ENCODE data around the gene FRMD4B.

The FRMD4B gene

DNA sequence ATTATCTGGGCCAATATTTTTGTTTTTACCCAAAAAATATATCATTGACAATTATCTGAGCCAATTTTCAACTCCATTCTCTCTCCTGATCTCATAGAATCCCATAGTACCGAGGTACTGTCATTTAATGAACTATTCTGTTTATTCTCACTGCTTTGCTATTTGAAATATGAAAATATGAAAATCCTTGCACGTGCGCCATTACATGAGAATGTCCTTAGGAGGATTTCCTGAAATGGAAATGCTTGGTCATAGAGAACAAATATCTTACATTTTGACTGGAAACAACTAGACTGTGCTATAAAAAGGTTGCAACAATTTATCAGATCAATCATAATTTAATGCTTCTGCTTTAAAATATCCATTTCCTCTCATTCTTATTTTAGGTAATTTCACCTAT lies 18.3 kb downstream of the FRMD4B start:
- H2BK120ac ChIP-seq (ENCODE audit: insufficient read depth, low read length, poor library complexity), result no peak overlapping the region

DNA sequence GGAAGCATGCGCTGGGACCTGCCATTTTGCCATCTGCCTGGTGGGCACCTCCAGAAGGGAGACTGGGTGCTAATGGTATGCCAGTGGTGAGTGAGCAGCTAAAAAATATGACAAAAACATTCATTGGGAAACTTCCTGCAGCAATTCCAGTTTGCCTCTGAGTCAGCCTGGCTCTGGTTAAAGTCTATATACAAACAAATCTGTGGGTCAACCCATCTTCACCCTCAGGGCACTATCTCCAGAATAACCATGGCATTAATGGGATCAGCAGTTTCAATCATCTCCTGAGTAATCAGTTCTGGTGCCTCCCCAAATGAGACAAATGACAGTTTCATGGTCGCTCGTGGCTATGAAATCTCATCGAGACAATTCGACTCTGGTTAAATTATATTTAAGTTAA lies 21.5 kb downstream of the FRMD4B start:
- H3K27me3 ChIP-seq (ENCODE audit: insufficient read depth, low read length), result no peaks in the 10 kb centered on the region
- H3K4ac ChIP-seq (ENCODE audit: low read depth, low read length), result no peak overlapping the region
- no peak overlapping the region for H2BK120ac ChIP-seq (ENCODE audit: insufficient read depth, low read length, poor library complexity)
- no peak overlapping the region for H3K9ac ChIP-seq (ENCODE audit: low read length)
- H2BK12ac ChIP-seq (ENCODE audit: low read length), result no peak overlapping the region
- no peak overlapping the region for H4K91ac ChIP-seq (ENCODE audit: low read depth, low read length)
- WGBS (ENCODE audit: extremely low coverage, insufficient coverage, insufficient read length), result no CpG with 5 or more reads among the region's 5 CpGs
- no peak overlapping the region for H3K18ac ChIP-seq (ENCODE audit: low read length)
- no peak overlapping the region for H3K27ac ChIP-seq (ENCODE audit: low read depth, low read length)
- H3K9me3 ChIP-seq (ENCODE audit: insufficient read depth, low read depth, low read length), result no peaks in the 10 kb centered on the region
- no peaks in the 10 kb centered on the region for H3K79me2 ChIP-seq (ENCODE audit: control insufficient read depth, insufficient read depth, low read length, poor library complexity)
- H3K4me1 ChIP-seq (ENCODE audit: control insufficient read depth in 1 of 2, insufficient read depth in 2 of 2, low read length in 2 of 2), result peaks cover 2 to 3% of the 10 kb centered on the region in 2 experiments
- no peak overlapping the region for H2AK5ac ChIP-seq (ENCODE audit: low read length)
- H3K36me3 ChIP-seq (ENCODE audit: control insufficient read depth in 1 of 2, insufficient read depth in 2 of 2, low read length in 2 of 2), result no peaks in the 10 kb centered on the region
- H2AFZ ChIP-seq (ENCODE audit: insufficient read depth, low read length, poor library complexity), result no peak overlapping the region
- peak; percentile 35 to 48 for DNase-seq
- no peak overlapping the region for H4K8ac ChIP-seq (ENCODE audit: low read depth, low read length)
- H3K79me1 ChIP-seq (ENCODE audit: low read length), result no peaks in the 10 kb centered on the region
- no peak overlapping the region for H3K14ac ChIP-seq (ENCODE audit: low read length)
- no peak overlapping the region for H3K4me3 ChIP-seq (ENCODE audit: low read depth, low read length)
- H4K12ac ChIP-seq (ENCODE audit: low read depth, low read length), result no peak overlapping the region
- no peak overlapping the region for H2BK5ac ChIP-seq (ENCODE audit: low read depth, low read length, poor library complexity)
- H3K23ac ChIP-seq (ENCODE audit: low read length), result no peak overlapping the region
- H3K4me2 ChIP-seq (ENCODE audit: low read length), result no peak overlapping the region

More for the DNA sequence above, 18.3 kb downstream of the FRMD4B start:
- H3K4me1 ChIP-seq (ENCODE audit: control insufficient read depth in 1 of 2, insufficient read depth in 2 of 2, low read length in 2 of 2), result peaks cover 2 to 4% of the 10 kb centered on the region in 2 experiments
- no peaks in the 10 kb centered on the region for H3K36me3 ChIP-seq (ENCODE audit: control insufficient read depth in 1 of 2, insufficient read depth in 2 of 2, low read length in 2 of 2)
- H2BK12ac ChIP-seq (ENCODE audit: low read length), result no peak overlapping the region
- H3K27ac ChIP-seq (ENCODE audit: low read depth, low read length), result no peak overlapping the region
- no peaks in the 10 kb centered on the region for H3K9me3 ChIP-seq (ENCODE audit: insufficient read depth, low read depth, low read length)
- no peak overlapping the region for H3K4me2 ChIP-seq (ENCODE audit: low read length)
- H3K79me1 ChIP-seq (ENCODE audit: low read length), result no peaks in the 10 kb centered on the region
- no peak overlapping the region for H2BK5ac ChIP-seq (ENCODE audit: low read depth, low read length, poor library complexity)
- no peak overlapping the region for H3K4ac ChIP-seq (ENCODE audit: low read depth, low read length)
- H2AFZ ChIP-seq (ENCODE audit: insufficient read depth, low read length, poor library complexity), result no peak overlapping the region
- H3K9ac ChIP-seq (ENCODE audit: low read length), result no peak overlapping the region
- no peak overlapping the region for H3K4me3 ChIP-seq (ENCODE audit: low read depth, low read length)
- no peak overlapping the region for H3K18ac ChIP-seq (ENCODE audit: low read length)
- no peak overlapping the region for H3K23ac ChIP-seq (ENCODE audit: low read length)
- no peaks in the 10 kb centered on the region for H3K27me3 ChIP-seq (ENCODE audit: insufficient read depth, low read length)
- no CpG with 5 or more reads among the region's 3 CpGs for whole genome bisulfite sequencing (ENCODE audit: extremely low coverage, insufficient coverage, insufficient read length)
- no peak overlapping the region for H4K8ac ChIP-seq (ENCODE audit: low read depth, low read length)
- H3K14ac ChIP-seq (ENCODE audit: low read length), result no peak overlapping the region
- H2AK5ac ChIP-seq (ENCODE audit: low read length), result no peak overlapping the region
- no peak overlapping the region for H4K91ac ChIP-seq (ENCODE audit: low read depth, low read length)
- H3K79me2 ChIP-seq (ENCODE audit: control insufficient read depth, insufficient read depth, low read length, poor library complexity), result no peaks in the 10 kb centered on the region
- DNase-seq, result peak; percentile 29 to 83
- H4K12ac ChIP-seq (ENCODE audit: low read depth, low read length), result no peak overlapping the region

DNA sequence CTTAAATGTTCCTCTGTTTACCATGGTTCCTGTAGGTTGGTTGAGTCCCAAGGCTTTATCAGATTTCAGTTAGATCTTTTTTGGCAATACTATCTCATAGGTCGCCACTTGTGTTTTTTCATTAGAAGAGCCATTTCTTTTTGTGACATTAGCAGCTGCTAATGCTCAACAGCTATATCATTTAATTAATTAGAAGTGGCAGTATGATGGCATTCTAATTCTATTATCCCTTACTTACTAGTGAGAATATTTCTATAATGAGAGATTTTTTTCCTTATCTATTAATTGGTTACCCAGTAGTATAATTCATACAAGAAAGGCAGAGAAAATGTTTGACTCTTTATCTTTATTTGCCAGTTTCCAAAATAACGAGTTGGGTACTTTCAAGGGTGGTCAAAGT lies 25.2 kb downstream of the FRMD4B start:
- Histone ChIP-seq H3K4me1 (ENCODE audit: control insufficient read depth in 1 of 2, insufficient read depth in 2 of 2, low read length in 2 of 2) (peaks cover 2 to 3% of the 10 kb centered on the region in 2 experiments), H3K27me3 (ENCODE audit: insufficient read depth, low read length) (no peaks in the 10 kb centered on the region), H2BK12ac (ENCODE audit: low read length) (no peak overlapping the region), H4K12ac (ENCODE audit: low read depth, low read length) (no peak overlapping the region), H3K9ac (ENCODE audit: low read length) (no peak overlapping the region), H4K8ac (ENCODE audit: low read depth, low read length) (no peak overlapping the region), H3K36me3 (ENCODE audit: control insufficient read depth in 1 of 2, insufficient read depth in 2 of 2, low read length in 2 of 2) (no peaks in the 10 kb centered on the region), H3K4me3 (ENCODE audit: low read depth, low read length) (no peak overlapping the region), H3K4ac (ENCODE audit: low read depth, low read length) (no peak overlapping the region), H2AK5ac (ENCODE audit: low read length) (no peak overlapping the region), H2AFZ (ENCODE audit: insufficient read depth, low read length, poor library complexity) (no peak overlapping the region), H3K23ac (ENCODE audit: low read length) (no peak overlapping the region), H3K27ac (ENCODE audit: low read depth, low read length) (no peak overlapping the region), H3K4me2 (ENCODE audit: low read length) (no peak overlapping the region), H3K79me1 (ENCODE audit: low read length) (no peaks in the 10 kb centered on the region), H3K79me2 (ENCODE audit: control insufficient read depth, insufficient read depth, low read length, poor library complexity) (no peaks in the 10 kb centered on the region), H2BK5ac (ENCODE audit: low read depth, low read length, poor library complexity) (no peak overlapping the region), H3K18ac (ENCODE audit: low read length) (no peak overlapping the region), H2BK120ac (ENCODE audit: insufficient read depth, low read length, poor library complexity) (no peak overlapping the region), H4K91ac (ENCODE audit: low read depth, low read length) (no peak overlapping the region), H3K9me3 (ENCODE audit: insufficient read depth, low read depth, low read length) (no peaks in the 10 kb centered on the region), H3K14ac (ENCODE audit: low read length) (no peak overlapping the region)
- no CpG with 5 or more reads among the region's 2 CpGs for WGBS (ENCODE audit: extremely low coverage, insufficient coverage, insufficient read length)
- DNase-seq, result no peak

DNA sequence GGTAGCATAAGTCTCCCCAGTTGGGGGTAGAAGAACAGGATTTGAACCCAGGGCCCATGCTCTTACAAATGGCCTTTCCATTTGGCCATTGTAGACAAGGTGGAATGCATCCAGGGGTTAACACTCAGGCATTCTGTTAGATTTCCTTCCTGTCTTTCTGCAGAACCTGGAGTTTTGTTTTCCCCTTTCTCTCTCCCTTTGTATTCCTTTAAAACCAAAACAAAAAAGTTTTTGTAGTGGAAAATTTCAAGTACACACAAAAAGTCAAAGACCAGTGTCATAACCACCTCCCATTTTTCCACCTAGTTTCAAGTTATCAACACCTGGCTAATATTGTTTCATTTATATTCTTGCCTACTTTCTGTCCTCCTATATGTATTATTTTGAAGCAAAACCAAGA lies 26.0 kb downstream of the FRMD4B start:
- H3K4me2 ChIP-seq (ENCODE audit: low read length), result no peak overlapping the region
- no peaks in the 10 kb centered on the region for H3K9me3 ChIP-seq (ENCODE audit: insufficient read depth, low read depth, low read length)
- H3K4me3 ChIP-seq (ENCODE audit: low read depth, low read length), result no peak overlapping the region
- no peak overlapping the region for H4K8ac ChIP-seq (ENCODE audit: low read depth, low read length)
- no peak overlapping the region for H3K14ac ChIP-seq (ENCODE audit: low read length)
- H3K4me1 ChIP-seq (ENCODE audit: control insufficient read depth in 1 of 2, insufficient read depth in 2 of 2, low read length in 2 of 2), result peaks cover 2 to 3% of the 10 kb centered on the region in 2 experiments
- H3K27me3 ChIP-seq (ENCODE audit: insufficient read depth, low read length), result no peaks in the 10 kb centered on the region
- no peak overlapping the region for H3K4ac ChIP-seq (ENCODE audit: low read depth, low read length)
- no peak overlapping the region for H3K27ac ChIP-seq (ENCODE audit: low read depth, low read length)
- H4K12ac ChIP-seq (ENCODE audit: low read depth, low read length), result no peak overlapping the region
- H3K9ac ChIP-seq (ENCODE audit: low read length), result no peak overlapping the region
- H2AFZ ChIP-seq (ENCODE audit: insufficient read depth, low read length, poor library complexity), result no peak overlapping the region
- H2AK5ac ChIP-seq (ENCODE audit: low read length), result no peak overlapping the region
- no peak for DNase-seq
- no peaks in the 10 kb centered on the region for H3K79me1 ChIP-seq (ENCODE audit: low read length)
- H3K79me2 ChIP-seq (ENCODE audit: control insufficient read depth, insufficient read depth, low read length, poor library complexity), result no peaks in the 10 kb centered on the region
- H3K36me3 ChIP-seq (ENCODE audit: control insufficient read depth in 1 of 2, insufficient read depth in 2 of 2, low read length in 2 of 2), result no peaks in the 10 kb centered on the region
- no peak overlapping the region for H4K91ac ChIP-seq (ENCODE audit: low read depth, low read length)
- no peak overlapping the region for H3K23ac ChIP-seq (ENCODE audit: low read length)
- H2BK120ac ChIP-seq (ENCODE audit: insufficient read depth, low read length, poor library complexity), result no peak overlapping the region
- no peak overlapping the region for H2BK5ac ChIP-seq (ENCODE audit: low read depth, low read length, poor library complexity)
- no peak overlapping the region for H2BK12ac ChIP-seq (ENCODE audit: low read length)
- H3K18ac ChIP-seq (ENCODE audit: low read length), result no peak overlapping the region
